Stimulated activated CD4-positive, alpha-beta T cell treated with anti-CD3 and anti-CD28 coated beads, Interleukin-4, amount 100 ng/mL, for 4 hours (primary cell): ENCODE results near the gene FOXA2.
"Not testable (repeated sequence)": the region's sequence is repeated elsewhere in the genome, so short reads cannot be mapped to it uniquely, and the experiment has no call there.

Experiments
- DNase-seq, 2 experiments: peaks; one replicate each; pipeline ENCODE4 v3.0.0-alpha.2; 2020

The FOXA2 gene

GRCh38 chr20:22567944-22568871, 16.2 kb downstream of the FOXA2 start:
- DNase-seq: no peak

GRCh38 chr20:22566876-22567658, 17.3 kb downstream of the FOXA2 start:
- no peak for DNase-seq

DNA sequence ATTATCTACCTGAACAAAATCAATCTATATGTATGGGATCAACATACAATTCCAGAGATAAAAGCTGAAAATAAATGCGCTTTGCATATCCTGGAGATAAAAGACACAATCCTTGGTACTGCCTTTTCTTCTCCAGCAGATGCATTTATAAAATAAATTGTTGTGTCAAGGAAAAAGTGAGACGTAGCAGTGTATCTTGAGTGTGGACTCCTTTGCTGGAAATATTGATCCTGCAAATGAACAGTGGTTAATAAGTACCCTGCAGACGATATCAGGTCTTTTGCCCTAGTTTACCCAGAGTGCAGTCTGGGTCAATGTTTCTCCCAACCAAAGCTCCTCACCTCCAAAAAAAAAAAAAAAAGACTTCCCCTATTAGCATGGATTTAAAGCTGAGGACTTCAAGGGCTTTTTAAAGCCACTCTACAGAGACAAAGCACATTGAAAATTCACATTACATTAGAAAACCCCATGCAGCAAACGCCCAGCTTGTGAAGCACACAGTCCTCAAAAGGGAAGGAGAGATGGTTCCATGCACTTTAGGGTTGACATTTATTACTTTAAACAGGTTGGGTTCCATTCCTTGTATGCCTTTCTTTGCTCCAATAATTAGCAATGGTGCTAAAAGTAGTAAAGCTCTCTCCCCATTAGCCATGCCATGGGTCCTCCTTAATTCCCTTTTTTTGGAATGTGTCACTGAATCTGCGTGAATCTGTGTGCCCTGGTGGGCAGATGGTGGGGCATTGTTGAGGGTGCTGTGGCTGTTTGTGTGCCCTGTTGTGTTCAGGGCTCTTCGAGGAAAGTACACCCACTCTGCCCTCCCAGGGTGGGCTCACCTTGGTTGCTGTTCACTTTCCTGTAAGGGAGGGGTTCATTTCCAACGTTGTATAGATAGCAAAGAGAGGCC, 21.1 kb downstream of the FOXA2 start:
- no peak for DNase-seq

GRCh38 chr20:22562620-22563019, 21.8 kb downstream of the FOXA2 start:
- DNase-seq: no peak

DNA sequence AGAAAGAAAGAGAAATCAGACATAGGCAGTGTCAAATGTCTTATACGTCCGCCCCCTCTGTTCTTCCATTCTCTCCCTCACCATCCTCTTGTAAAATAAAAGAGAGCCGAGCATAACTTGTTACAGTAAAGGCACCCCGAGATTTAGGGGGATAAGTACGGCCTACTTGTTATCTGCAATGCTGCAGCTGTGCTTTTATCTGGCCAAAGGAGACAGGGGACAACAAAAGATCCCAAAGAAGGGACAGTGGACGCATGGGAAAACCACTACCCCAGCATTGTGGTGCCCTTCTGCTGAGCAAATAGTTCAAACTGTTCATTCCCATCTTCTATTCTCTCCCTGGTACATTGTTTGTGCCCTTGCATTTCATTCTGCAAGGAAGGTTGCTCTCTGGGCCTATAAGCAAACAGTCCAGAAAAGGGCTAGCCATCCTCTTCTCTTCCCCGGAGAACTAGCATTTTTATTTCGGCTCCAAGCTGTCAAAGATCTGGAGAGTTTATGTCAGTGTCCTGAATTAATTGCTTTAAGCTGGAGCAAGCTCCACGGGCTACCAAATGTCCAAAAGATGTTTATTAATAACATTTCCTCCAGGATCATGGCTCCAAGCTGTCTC, 22.3 kb downstream of the FOXA2 start:
- no peak for DNase-seq

- no peak for DNase-seq
Measured at GRCh38 chr20:22560817-22561216, 23.6 kb downstream of the FOXA2 start.

DNA sequence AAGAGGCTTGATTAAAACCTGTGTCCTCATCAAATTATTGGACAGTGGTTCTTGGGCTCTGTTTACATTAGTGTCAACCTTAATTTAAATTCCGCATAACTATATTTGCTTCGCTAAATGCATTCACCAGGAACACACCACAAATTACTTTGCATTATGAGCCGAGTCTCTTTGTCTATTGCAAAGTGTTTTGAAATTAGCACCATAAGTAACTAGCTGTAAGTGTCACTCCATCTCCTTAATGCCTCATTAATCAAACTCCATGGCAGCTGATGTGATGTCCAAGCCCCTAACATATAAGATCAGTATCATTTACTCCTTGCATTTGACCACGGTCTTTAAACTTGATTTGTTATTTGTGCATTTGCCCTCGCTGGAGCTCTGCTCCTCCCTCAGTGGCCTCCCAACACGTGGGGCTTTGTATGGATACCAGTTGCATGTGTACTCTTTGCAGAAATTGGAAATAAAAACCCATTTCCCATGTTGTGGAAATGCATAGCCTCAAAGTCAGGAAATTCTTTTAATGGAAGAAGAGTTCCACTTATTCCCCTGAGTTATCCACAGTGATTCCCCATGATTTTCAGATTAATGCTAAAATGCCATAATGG, 24.6 kb downstream of the FOXA2 start:
- DNase-seq: no peak

DNA sequence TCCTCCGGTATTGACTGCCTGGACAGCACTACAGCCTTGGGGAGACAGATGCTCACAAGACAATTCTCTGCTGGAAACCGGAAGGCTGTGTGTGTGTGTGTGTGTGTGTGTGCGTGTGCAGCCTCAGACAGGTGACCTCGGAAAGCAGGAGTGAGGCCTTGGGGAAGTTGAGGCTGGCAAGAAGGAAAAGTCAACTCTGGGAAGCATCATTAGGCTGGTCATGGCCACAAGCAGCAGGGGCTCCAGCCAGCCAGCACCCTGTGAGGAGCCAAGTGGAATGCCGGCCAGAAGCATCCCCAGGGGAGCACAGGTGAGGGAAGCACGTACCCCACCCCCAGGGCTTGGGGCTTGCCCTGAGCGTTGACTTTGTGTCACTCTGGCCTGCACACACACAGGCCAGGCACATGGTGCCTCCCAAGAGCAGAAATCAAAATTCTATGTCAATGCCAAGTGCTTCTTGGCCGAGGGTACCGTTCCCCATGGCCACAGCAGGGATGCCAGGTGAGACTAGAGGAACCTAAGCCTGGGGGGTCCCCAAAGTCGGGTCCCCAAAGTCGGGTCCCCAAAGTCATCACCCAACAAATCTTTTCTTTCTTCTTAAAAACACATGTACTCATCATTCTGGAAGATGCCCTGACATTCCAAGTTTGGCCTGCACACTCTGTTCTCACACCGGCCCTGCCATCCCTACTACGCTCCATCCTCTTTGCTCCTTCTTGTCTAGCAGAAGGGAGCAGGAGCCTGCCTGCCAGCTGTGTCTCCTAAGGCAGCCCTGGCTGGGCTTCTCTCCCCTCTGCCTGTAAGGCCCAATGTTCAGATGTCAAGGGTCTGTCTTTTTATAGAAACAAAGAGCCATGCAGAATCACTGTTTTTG, 26.7 kb downstream of the FOXA2 start:
- DNase-seq: no peak

DNA sequence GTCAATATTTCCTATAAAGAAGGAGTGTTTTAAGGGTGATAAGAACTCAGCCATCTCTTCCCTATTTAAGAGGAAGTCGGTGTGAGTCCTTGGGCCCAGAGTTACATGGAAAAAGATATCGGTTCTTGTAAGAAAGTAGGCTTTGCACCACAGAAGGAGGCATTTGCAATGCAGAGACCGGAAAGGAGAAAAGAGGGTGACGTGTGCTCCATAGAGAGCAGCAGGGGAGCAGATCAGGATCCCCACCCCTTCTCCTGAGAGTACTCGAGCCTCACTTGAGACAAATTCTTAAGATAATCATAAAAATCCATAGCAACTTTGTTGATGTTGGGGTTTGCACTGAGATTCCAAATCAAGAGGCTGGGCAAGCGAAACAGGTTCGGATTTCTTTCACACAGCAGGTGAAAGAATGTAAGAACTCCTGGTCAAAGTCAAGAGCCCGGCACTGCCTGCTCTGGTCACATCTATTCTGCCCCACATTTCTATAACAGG, 27.8 kb downstream of the FOXA2 start:
- no peak for DNase-seq

- DNase-seq: no peak
Measured at GRCh38 chr20:22555791-22556564, 28.4 kb downstream of the FOXA2 start.

GRCh38 chr20:22554391-22554790, 30.0 kb downstream of the FOXA2 start:
- DNase-seq: no peak

GRCh38 chr20:22550514-22550913, 33.9 kb downstream of the FOXA2 start:
- DNase-seq: not testable (repeated sequence)

- no peak for DNase-seq
Measured at GRCh38 chr20:22548040-22548439, 36.3 kb downstream of the FOXA2 start.

- DNase-seq: no peak
Measured at GRCh38 chr20:22546344-22546743, 38.0 kb downstream of the FOXA2 start.

DNA sequence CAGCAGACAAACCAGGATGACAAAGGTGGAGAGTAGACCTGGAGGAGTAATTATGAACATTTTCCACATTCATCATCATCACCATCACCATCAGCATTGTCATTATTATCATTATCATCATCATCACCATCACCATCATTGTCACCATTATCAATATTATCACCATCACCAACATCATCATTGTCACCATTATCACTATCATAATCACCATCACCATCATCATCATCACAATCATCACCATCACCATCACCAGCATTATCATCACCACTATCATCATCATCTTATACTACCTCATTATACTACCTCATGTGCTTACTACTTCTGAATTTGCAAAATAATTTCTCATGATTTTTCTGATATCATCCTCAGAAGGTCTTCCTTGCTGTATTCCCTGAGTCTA, 39.3 kb downstream of the FOXA2 start:
- DNase-seq: no peak

- no peak for DNase-seq
Measured at GRCh38 chr20:22544462-22544861, 39.9 kb downstream of the FOXA2 start.

DNA sequence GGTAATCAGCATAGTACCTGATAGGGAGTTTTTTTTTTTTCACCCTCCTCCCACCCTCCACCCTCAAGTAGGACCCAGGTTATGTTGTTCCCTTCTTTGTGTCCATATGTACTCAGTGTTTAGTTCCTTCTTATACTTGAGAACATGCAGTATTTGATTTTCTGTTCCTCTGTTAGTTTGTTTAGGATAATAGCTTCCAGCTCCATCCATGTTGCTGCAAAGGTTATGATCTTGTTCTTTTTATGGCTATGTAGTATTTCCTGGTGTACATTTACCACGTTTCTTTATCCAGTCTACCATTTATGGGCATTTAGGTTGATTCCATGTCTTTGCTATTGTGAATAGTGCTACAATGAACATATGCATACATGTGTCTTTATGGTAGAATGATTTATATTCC, 41.9 kb downstream of the FOXA2 start:
- DNase-seq: no peak

DNA sequence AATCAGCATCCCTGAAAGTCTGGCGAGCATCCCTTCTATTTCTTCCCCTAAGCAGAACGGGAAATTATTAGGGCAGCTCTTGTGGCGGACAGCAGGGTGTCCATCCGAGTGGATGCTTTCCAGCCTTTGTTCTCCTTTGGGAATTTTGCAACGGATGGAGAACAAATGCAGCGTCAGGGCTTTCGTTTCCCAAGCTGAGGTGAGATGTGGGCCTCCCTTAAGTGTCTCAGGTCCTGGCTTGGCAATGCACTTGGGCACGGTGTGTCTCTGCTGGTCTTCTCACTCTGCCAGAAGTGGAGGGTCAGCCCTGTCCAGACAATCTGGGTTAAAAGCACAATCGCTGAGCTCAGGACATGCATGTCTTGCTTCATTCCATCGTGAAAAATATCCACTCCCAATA, 43.5 kb downstream of the FOXA2 start:
- no peak for DNase-seq

GRCh38 chr20:22536956-22537756, 47.2 kb downstream of the FOXA2 start:
- no peak for DNase-seq
